ENCODE data around the gene VENTX.

The VENTX gene, protein sequence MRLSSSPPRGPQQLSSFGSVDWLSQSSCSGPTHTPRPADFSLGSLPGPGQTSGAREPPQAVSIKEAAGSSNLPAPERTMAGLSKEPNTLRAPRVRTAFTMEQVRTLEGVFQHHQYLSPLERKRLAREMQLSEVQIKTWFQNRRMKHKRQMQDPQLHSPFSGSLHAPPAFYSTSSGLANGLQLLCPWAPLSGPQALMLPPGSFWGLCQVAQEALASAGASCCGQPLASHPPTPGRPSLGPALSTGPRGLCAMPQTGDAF

DNA sequence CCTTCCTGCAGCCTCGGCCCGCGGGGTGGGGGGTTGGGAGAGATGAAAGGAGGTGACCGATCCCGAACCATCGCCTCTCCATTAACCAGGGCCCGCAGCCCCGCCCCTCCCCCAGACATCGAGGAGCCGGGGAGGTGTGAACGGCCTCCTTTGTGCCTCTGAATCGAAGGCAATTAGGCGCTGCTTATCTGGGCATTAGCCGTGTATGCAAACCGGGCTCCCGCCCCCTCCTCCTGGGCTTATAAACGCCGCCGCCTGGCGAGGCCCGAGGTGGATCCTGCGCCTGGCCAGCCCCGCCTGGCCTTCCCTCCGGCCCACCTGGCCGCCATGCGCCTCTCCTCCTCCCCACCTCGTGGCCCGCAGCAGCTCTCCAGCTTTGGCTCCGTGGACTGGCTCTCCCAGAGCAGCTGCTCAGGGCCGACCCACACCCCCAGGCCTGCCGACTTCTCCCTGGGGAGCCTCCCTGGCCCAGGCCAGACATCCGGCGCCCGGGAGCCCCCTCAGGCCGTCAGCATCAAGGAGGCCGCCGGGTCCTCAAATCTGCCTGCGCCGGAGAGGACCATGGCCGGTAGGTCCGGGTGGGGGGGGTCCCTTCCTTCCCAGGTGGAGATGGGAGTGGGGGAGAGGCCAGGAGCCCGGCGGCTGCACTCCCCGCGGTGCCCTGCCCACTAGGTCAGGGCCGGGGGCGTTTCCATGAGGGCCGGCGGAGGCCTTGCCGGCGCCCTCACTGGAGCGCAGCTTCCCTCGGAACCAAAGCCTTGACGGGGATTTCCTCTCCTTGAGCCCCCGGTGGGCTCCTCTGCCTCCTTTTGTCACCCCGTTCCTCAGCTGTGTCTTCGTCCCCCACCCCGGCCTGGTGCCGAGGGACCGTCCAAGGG is at the start of gene VENTX:
Gene VENTX, plus strand, starts transcription at position 268 of the 878 bp plus-strand sequence. Its CDS starts 60 bp downstream, at position 328.
- peak; percentile 29 for DNase-seq

DNA sequence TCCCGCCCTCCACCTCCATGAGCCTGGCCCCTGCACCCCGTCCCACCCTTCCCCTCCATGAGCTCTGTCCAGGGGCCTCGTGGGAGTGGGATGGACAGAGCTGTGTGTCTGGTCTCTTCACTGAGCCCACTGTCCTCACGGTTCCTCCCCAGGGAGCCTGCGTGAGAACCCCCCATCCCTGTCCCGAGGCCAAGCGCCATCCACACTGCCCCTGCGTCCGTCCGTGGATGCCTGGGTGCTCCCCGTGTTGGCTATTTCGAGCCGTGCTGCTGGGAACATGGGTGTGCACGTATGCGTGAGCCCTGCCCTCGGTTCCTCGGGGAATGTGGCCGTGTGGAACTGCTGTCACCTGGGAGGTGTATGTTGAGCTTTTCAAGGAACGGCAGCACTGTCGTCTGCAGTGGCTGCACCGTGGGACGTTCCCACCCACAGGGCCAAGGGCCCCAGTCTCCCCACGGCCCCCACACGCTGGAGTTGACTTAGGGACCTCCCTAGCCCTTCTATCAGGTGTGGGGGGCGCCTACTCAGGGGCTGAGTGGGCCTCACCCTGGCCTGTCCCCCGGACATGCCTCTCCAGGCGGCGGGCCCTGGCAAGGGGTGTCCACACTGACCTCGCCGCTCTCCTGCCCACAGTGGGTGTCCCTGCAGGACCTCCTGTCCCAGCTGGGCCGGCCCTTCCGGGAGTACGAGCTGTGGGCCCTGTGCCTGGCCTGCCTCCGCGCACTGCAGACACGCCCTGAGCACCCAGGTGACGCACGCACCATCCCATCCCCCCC is 49.6 kb upstream of the VENTX start:
- no peak for DNase-seq

DNA sequence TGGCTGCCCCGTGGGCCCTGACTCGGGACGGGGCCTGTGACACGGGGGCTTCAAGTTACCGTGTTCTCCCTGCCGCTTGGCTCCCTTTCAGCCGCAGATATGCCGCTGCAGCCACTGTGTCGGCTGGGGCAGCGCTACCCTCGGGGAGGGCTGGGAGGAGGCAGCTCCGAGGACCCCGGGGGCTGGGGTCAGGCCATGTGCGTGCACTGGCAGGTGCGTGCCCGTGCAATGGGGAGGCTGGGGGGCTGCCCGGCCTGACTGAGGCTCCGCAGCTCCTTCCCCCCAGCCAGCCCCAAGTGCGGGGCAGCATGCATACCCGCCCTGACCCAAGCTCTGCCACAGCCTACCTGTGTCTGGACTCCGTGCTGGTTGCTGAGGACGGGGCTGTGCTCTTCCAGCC is 48.4 kb upstream of the VENTX start:
- DNase-seq = no peak

DNA sequence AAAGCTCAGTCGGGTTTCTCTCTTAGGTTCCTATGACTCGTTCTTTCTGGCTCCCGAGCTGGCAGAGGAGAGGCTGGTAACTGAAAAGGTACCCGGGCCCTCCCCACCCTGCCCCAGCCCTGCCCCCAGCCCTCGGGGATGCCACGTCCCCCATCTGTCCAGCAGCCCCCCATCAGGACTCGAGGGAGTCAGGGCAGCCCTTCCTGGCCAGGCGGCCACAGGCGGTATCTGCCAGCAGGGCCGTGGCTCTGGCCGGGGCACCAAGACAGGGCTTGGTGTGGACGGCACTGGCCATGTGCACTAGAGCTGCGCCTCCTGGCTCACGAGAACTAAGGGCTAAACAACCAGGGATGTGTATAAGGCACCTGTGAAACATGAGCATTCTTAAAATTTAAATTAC is 47.9 kb upstream of the VENTX start:
- DNase-seq = no peak

DNA sequence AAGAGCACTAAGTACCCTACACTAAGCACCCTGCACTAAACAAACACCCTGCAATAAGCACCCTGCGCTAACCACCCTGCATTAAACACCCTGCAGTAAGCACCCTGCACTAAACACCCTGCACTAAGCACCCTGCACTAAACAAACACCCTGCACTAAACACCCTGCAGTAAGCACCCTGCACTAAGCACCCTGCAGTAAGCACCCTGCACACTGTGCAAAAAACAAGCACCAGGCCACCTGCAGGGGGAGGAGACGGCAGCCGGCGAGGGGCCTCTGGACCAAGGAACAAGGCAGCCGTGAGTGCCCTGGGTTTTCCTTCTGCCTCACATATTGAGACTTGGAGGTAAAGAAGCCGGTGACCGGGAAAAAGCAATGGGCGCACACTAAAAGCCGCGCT is 47.4 kb upstream of the VENTX start:
- DNase-seq = no peak

DNA sequence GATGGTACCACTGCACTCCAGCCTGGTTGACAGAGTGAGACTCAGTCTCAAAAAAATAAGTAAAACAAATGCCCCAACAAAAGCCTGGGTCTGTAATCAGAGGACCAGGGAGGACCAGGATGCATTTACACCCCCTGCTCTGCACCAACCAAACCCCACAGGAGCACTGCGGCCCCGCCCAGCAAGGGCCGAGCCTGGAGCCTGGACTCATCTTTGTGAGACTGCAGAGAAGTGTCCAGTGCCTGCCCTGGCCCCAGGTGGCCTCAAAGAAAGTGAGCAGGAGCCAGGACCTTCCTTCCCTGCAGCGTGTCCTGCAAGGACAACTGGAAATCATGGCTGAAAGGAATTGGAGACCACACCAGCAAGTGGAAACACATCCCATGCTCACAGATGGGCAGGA is 46.0 kb upstream of the VENTX start:
- DNase-seq = no peak

DNA sequence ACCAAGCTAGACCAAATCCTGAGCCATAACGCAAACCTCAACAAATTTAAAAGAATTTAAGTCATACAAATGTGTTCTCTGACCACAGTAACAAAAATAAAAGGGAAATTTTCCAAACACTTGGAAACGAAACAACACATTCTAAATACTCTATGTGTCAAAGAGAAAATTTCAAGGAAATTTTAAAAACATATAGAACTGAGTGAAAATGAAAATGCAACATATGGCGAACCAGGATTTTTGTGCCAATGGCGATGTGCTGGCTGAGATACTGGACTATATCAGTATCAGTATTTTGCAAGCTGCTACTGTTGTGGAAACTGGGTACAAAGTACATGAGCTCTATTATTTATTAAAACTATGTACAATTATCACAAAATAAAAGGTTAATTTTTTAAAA is 43.5 kb upstream of the VENTX start:
- no peak for DNase-seq

DNA sequence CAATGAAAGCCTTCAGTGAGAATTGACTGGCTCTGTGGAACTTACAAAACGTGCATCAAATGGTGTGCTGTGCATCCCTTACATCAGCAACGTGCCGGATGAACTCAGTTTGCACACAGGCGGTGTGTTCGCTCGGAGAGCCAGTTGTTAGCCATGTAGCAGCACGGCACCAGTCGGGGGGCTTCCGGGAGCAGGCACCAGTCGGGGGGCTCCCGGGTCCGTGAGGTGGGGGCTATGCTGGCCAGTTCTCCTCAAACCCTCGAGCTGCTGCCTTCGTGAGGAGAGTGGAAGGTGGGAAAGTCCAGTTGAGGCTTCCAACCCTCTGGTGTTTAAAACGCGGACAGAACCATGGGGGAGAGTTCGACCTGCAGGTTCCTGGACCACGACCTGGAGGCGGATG is 42.6 kb upstream of the VENTX start:
- DNase-seq = no peak

DNA sequence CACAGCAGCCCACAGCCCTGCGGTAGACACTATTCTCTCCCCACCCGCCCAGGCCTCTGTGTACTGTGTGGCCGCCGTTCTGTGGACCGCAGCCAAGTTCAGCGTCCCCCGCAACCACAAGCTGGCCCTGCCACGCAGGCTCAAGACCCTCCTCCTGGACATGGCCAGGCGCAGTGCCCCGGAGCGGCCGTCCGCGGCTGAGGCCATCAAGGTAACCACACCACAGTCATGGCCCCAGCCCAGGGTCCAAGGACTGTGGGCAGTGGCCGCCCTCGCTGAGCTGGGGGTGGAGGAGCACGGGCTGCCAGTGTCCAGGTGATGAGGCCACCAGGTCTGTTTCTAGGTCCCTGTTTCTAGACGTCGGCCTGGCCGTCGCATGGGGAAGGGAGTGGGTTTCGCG is 42.0 kb upstream of the VENTX start:
- no peak for DNase-seq

DNA sequence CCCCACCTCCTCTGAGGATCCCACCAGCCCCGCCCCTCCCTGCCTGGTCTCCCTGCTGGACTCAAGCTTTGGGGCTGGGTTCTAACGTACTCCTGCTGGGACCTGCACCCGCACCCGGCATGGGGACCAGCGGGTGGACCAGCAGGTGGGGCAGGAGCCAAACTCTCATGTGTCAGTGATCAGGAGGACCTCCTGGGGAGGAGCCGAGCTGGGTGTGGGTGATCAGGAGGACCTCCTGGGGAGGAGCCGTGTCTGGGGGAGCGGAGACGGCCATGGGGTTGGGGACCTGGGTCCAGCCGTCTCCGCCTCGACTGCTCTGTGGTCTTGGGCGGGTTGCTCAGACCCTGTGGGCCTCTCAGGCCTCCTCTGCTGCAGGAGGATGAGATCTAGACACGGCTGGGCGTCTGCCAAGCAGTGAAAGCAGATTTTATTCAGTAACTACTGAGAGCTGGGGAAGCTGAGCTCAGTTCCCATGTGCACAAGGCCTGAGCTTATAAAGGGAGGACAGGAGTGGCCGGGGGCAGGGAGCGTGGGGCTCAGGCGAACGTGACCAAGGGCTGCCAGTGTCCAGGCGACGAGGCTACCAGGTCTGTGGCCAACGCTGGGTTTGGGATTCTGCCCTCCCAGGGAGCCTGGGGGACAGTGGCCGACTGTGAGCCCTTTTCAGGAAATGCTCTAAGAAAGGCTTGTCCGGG is 41.3 kb upstream of the VENTX start:
- no peak for DNase-seq

DNA sequence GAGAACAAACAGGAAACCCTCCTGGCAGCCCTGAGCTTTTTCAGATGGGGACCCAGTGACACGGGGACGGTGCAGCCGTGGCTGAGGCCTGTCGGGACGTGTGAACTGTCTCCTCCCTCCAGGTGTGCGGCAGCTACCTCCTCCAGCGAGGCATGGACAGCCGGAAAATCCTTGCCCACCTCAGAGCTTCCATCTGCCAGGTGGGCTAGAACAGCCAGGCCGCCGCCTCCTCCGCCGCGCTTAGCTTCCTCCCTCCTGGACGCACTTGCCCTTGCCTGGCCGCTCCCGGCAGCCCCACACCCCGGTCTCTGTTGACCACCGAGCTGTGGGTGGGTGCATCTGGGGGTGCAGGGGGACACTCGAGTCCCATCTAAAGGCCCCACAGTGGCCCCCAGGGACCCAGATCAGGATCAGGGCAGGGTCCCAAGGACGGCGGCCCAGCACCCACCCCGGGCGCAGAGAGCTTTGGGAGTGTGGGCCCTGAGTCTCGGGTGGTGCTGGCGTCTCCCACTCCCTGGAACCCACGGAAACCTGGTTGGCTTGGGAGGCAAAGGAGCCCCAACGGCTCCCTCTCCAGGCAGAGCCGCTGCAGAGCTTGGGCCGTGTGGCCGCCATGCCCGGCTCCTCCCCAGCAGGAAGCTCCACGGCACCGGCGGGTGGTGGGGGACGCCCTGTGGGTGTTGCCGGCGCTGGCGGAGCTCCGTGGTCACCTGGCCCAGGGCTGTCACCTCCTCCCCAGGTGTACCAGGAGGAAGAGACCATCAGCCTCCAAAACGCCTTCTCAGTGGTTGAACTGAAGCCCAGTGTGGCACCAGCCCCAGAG is 40.5 kb upstream of the VENTX start:
- no peak for DNase-seq

DNA sequence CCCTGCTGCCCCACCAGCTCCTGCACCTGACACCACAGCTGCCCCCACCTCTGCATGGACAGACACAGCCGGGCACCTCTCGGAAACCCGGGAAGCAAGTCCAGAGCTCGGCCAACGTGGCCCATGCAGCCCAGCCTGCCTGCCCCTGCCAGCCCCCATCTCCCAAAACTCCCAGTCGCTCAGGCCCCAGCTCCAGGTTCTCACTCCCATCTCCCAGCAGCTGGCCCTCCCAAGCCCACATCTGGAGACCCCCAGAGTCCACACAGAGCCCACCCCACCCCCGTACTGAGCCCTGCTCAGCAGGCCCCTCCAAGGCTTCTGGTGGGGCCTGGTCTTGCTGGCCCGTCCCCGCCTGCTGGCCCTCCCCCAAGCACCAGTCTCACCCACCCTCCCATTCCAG is 39.9 kb upstream of the VENTX start:
- DNase-seq = no peak

DNA sequence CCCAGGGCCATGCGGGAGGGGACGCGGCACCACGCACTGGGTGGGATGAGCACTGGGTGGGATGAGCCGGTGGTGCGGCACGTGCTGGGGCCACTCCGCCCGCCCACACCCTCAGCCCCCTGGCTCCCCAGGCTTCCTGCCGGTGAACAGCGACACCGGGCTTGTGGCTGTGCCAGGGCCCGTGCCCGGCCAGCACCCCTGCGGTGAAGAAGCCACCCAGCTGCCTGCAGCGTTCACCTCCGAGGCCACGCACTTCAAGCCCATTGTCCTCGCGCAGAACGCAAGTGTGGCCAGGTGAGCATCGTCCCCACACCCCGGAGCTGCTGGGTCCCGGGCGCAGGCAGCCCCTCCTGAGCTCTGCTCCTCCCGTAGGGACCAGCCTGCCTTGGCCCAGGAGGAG is 39.4 kb upstream of the VENTX start:
- no peak for DNase-seq

DNA sequence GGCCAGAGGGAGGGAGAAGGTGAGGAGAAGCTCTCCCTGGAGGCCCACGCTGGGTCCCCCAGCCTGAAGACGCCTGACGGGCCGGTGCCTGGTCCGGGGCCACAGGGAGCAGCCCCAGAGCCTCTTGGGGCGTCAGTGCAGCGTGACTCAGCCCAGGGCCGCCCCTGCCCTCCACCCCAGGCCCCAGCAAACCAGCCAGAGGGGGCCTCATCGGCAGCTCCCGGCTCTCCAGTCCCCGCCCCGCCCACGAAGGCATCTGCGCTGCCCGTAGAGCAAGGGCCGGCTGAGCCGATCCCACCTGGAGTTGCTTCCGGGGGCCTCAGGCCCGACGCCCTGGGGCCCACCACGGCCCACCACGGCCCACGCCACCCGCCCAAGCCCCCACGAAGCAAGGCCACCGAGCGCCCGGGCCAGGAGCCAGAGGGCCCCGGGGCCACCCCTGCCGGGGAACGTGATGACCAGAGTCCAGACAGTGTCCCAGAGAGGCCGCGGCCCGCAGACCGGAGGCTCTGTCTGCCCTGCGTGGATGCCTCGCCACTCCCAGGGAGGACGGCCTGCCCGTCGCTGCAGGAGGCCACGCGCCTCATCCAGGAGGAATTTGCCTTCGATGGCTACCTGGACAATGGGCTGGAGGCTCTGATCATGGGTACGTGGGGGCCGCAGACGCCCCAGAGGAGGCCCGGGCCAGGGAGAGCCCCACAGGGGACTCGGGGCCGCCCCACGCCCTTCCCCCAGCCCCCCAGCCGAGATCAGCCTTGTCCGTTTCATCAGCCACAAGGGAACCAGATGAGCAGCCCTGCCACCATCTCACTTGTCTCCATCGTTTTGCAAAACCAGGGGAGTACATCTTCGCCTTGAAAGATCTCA is 38.8 kb upstream of the VENTX start:
- DNase-seq = no peak

DNA sequence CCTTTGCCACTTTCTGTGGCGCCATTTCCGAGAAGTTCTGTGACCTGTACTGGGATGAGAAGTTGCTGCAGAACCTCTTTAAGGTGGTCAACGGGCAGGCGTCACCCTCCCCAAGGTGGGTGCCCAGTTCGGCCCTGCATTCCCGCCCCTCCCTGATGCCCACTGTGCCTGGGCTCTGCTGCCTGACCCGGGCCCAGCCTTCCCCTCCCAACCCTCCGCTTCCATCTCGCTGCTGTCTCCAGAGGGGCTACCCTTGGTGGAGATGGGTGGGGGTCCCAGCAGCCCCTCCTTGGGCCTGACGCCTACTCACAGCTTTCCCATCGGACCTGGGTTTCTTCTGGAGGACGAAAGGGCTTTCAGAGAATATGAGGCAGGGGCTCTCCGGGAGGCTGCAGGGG is 38.2 kb upstream of the VENTX start:
- DNase-seq = no peak

DNA sequence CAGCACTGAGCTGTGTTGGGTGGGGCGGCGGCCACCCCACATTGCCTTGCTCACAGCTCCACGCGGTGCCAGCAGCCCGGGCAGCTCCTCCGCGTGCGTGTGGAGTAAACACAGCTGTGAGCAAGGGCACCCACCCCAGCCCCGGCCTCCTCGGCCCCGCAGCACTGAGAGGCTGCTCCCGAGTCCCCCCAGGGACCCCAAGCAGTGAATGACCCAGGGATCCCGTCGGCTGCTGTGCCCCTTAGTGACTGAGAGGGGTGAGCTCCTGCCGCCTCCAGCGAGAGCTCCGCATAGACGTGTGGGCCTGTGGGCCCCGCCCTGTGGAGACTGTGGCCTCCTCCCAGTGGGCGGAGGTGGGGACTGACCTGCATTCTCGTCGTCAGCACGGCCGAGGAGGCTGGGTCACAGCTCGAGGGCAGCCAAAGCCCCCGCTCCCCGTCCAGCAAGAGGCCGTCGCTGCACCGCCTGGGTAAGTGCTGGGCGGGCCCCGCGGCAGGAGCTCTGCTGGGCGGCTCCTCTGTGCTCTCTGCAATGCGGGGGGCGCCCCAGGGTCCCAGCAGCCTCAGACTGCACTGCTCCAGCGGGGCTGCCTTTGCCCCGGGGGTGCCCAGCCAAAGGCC is 37.6 kb upstream of the VENTX start:
- no peak for DNase-seq

DNA sequence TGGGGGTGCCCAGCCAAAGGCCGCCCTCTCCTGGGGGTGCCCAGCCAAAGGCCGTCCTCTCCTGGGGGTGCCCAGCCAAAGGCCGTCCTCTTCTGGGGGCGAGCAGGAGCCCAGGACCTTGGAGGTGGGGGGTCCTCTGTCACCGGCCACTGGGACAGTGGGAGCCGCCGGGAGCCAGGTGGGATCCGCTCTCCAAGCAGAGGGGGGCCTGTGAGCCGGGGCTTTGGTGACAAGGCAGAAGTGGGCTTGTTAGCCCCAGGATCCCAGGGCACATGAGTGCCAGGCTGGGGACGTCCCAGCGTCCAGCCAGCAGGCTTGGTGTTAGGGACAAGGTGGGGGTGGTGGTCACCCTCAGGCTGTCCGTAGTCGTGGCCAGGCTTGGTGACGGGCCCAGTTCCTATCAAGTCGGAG is 37.0 kb upstream of the VENTX start:
- DNase-seq = no peak

DNA sequence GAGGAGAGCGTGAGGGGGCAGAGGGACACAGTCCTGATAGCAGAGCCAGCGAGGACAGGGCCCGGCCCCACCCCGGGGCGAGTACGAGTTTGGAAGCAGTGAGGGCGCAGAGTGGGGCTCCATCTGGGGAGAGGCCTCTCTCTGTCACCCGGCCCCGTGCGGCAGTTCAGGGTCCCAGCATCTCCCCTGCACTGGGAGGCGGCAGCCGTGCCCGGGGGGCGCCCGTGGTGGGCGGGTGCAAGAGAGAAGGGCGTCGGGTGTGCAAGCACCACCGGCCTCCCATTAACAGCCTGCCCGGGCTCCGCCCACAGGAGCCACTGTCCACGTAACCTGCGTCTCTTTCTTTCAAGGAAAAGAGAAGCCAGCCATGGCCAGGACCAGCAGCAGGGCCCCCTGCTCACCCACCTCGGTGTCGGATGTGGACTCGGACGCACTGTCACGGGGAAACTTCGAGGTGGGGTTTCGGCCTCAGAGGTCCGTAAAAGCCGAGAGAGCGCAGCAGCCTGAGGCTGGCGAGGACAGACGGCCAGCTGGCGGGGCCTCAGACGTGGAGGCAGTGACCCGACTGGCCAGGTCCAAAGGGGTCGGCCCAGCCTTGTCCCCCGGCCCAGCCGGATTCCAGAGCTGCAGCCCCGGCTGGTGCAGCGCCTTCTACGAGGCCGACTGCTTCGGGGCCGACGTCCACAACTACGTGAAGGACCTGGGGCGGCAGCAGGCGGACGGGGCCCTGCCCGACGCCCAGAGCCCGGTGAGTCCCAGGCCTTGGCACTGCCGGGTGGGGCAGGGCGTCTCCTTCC is 36.3 kb upstream of the VENTX start:
- no peak for DNase-seq

DNA sequence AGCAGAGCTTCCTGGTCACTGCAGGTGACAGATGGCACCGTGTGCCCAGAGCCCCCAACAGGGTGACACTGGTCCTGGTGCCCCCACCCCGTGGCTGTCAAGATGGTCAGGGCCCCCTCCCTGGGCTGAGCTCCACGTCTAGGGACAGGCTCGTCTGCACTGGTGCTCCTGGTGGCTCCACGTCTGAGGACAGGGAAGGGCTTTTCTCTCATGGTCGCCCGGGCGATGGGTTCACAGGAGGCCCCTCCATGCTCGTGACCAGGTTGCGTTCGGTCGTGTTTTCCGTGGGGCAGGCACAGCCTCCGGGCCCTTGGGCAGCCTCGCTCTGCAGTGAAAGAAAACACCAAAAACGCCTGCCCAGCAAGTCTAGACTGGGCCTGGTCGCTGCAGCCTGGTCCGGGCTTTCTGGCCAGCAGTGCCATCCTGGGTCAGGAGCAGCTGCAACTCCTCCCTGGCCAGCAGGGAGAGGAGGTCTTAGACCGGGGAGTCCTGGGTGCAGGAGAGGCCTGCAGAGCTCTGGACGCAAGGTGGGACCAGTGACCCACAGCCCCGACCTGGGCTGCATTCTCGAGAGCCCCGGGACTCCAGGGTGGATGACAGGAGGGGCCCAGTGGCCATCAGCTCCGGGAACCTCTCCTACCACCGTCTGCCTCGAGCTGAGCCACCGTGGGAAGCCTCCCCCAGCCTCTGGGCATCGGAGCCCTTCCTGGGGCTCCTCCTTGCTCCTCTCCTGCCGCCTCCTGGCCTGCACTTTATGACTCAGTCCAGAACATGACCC is 35.5 kb upstream of the VENTX start:
- DNase-seq = no peak
